Esophagus muscularis mucosa (tissue), 3 donors: ENCODE measurements around the gene IL32.

Experiments used
- POLR2AphosphoS5 ChIP-seq, 2 donors: sonication (generic); formaldehyde crosslinking; IDR thresholded peaks; one replicate each; pipeline ENCODE4 v1.6.1; 2017; ENCODE audit warnings: antibody characterized with exemption in 2 of 2
- TF ChIP-seq, protein P1 (sequence below), 3 experiments: fragments of 200-600 bp in 2 of 3; fragments of 450-650 bp in 1 of 3; sonication (generic) in 2 of 3; IDR thresholded peaks; one replicate each; pipeline ENCODE4 v1.5.1; 2017 to 2019; ENCODE audit warnings: antibody characterized with exemption in 3 of 3, mild to moderate bottlenecking in 2 of 3, moderate library complexity in 1 of 3

DNA sequence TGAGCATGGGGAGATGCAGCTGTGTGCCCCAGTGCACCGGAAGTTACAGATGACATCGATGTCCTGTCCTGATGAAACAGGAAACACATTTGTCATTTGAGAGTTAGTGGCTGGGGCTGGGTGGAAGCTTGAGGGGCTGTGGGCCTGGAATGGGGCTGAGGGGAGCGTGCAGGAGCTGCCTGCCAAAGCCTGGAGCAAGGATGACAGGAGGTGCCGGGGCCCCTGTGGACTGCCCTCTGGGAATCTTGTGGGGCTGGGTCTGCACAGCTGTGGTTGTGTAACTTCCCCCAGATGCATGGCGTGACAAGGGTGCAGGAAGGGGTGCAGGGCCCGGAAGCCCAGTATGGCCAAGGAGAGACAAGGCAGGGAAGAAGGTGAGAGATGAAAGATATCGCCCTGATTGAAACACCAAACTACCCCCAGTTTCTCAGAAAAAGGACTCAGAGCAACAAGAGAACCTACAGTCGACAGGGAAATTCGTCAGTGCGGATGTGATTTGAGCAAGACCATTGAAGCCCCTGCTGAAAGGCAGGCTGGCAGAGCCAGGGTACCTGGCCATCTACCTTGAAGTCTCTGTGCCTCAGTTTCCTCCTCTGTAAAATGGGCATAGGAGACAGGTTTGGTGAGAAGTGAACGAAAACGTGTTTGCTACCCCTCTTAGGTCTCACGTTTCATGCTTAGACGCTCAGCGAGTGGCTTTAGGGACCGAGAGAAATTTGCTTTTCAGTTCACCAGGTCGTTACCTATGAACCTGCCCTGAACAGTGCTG is 10.3 kb upstream of the IL32 start:
- TF ChIP-seq POLR2AphosphoS5 (IDR thresholded peaks at IDR 0.05), result no peak
- TF ChIP-seq, protein P1, sequence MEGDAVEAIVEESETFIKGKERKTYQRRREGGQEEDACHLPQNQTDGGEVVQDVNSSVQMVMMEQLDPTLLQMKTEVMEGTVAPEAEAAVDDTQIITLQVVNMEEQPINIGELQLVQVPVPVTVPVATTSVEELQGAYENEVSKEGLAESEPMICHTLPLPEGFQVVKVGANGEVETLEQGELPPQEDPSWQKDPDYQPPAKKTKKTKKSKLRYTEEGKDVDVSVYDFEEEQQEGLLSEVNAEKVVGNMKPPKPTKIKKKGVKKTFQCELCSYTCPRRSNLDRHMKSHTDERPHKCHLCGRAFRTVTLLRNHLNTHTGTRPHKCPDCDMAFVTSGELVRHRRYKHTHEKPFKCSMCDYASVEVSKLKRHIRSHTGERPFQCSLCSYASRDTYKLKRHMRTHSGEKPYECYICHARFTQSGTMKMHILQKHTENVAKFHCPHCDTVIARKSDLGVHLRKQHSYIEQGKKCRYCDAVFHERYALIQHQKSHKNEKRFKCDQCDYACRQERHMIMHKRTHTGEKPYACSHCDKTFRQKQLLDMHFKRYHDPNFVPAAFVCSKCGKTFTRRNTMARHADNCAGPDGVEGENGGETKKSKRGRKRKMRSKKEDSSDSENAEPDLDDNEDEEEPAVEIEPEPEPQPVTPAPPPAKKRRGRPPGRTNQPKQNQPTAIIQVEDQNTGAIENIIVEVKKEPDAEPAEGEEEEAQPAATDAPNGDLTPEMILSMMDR (IDR thresholded peaks at IDR 0.05), result no peak
